Tibial nerve (tissue), 4 donors: ENCODE measurements around the gene PRPH2. TPM values are rescaled to one million over a fixed set of nuclear protein-coding genes. Genes with fewer than 3 reads are reported as not detected.

Experiments
- DNase-seq, 2 donors: peaks; one replicate each; pipeline ENCODE4 v3.0.0-alpha.2; 2019; ENCODE audit warnings: low spot score in 2 of 2
- H3K27ac ChIP-seq, 4 donors: fragments of 200-600 bp; sonication (generic) in 3 of 4; one replicate each; pipeline ENCODE4 v1.5.1; 2017 to 2019; ENCODE audit warnings: mild to moderate bottlenecking in 1 of 4
- H3K27me3 ChIP-seq, 2 donors: fragments of 200-600 bp; sonication (generic) in 1 of 2; one replicate each; pipeline versions ENCODE4 v1.5.1 to v1.6.0; 2017 to 2019
- H3K36me3 ChIP-seq, 3 donors: fragments of 200-600 bp; sonication (generic); one replicate each; pipeline ENCODE4 v1.5.1; 2018 to 2019
- H3K4me1 ChIP-seq, 4 donors: fragments of 200-600 bp; sonication (generic) in 3 of 4; one replicate each; pipeline ENCODE4 v1.5.1; 2017 to 2019
- H3K4me3 ChIP-seq, 4 donors: fragments of 200-600 bp; sonication (generic) in 3 of 4; one replicate each; pipeline ENCODE4 v1.5.1; 2017 to 2019; ENCODE audit warnings: mild to moderate bottlenecking in 1 of 4, moderate library complexity in 1 of 4
- H3K9me3 ChIP-seq, 4 donors: fragments of 200-600 bp; sonication (generic) in 3 of 4; one replicate each; pipeline ENCODE4 v1.5.1; 2017 to 2019
- CTCF ChIP-seq, 5 experiments: fragments of 200-600 bp in 3 of 5; fragments of 450-650 bp in 2 of 5; sonication (generic) in 3 of 5; IDR thresholded peaks; one replicate each; pipeline ENCODE4 v1.5.1; 2016 to 2019; ENCODE audit warnings: antibody characterized with exemption in 5 of 5, mild to moderate bottlenecking in 3 of 5, moderate library complexity in 2 of 5
- EP300 ChIP-seq, 2 donors: sonication (generic); formaldehyde crosslinking; IDR thresholded peaks; one replicate each; pipeline ENCODE4 v1.6.1; 2017; ENCODE audit warnings: antibody characterized with exemption in 2 of 2, mild to moderate bottlenecking in 1 of 2
- POLR2A ChIP-seq, 2 donors: fragments of 450-650 bp; IDR thresholded peaks; one replicate each; pipeline ENCODE4 v1.6.1; 2017; ENCODE audit warnings: antibody characterized with exemption in 2 of 2, mild to moderate bottlenecking in 2 of 2, moderate library complexity in 2 of 2
- WGBS, 2 donors: methylation state at CpG; one replicate each; pipeline ENCODE4 v1.1.5; 2018; 5-methylcytosine and 5-hydroxymethylcytosine counted together
- total RNA-seq, 4 donors: library from RNA; depleted of rRNA; stranded (reverse); fragments of >200 nt; gene quantifications; one replicate each; pipeline ENCODE4 v1.1.0, GENCODE V29; 2016

PRPH2 gene
- total RNA-seq = 1 to 10 TPM in 2 of 4 donors, under 1 TPM in 1, not detected in 1; 0.22 to 1.5 (median 1.2) TPM

- WGBS, 2 donors = 88 to 90% methylated on average over 6 of the region's 6 CpGs
- Histone ChIP-seq H3K4me1 (peaks cover 0 to 13% (median 8%) of the 10 kb centered on the region in 4 donors), H3K27me3 (no peaks in the 10 kb centered on the region), H3K9me3 (no peaks in the 10 kb centered on the region), H3K4me3 (no peak within 1 kb of the TSS), H3K36me3 (peaks cover 0 to 14% (median 0%) of the 10 kb centered on the region in 3 donors), H3K27ac (no peak within 1 kb of the TSS)
- TF ChIP-seq CTCF (IDR thresholded peaks at IDR 0.05) (no peak), POLR2A (IDR thresholded peaks at IDR 0.05) (no peak)
- DNase-seq = no peak
These were observed at the start of gene PRPH2 for GRCh38 chr6:42722497-42722896. Gene PRPH2 (minus strand): TSS chr6:42722597. CDS start chr6:42722334, 263 bp downstream.

DNA sequence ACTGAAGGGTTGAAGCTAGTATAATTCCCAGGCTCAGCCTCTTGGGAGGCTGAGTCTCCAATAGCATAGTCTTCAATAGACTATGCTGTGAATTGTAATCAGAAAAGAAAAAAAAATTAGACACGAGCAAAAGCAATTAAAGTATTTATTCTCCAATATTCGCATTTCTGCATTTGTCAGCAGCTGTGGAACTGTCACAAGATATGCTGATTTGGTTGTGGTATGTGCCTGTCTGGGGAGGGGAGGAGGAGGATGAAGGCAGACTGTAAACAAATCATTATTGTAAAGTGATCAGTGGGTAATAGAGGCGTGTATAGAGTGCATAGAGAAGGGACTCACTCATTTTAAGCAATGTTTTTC is 49.3 kb upstream of the PRPH2 start:
- peak overlapping the region in 2 of 4 donors; percentile 36 to 41 for H3K4me3 ChIP-seq
- no peaks in the 10 kb centered on the region for H3K36me3 ChIP-seq
- no peaks in the 10 kb centered on the region for H3K27me3 ChIP-seq
- peak overlapping the region in 2 of 4 donors; percentile 56 to 81 for H3K27ac ChIP-seq
- peaks cover 0 to 44% (median 10%) of the 10 kb centered on the region in 4 donors for H3K4me1 ChIP-seq
- 25 to 33% methylated on average over 3 of the region's 3 CpGs for WGBS, 2 donors
- DNase-seq = no peak
- TF ChIP-seq CTCF (IDR thresholded peaks at IDR 0.05) (no peak), POLR2A (IDR thresholded peaks at IDR 0.05) (no peak), EP300 (IDR thresholded peaks at IDR 0.05) (no peak)
- H3K9me3 ChIP-seq = no peaks in the 10 kb centered on the region

GRCh38 chr6:42769836-42770235 is 47.4 kb upstream of the PRPH2 start:
- H3K4me3 ChIP-seq = no peak overlapping the region
- DNase-seq = no peak
- H3K9me3 ChIP-seq = no peaks in the 10 kb centered on the region
- H3K4me1 ChIP-seq = peaks cover 0 to 46% (median 10%) of the 10 kb centered on the region in 4 donors
- H3K36me3 ChIP-seq = peaks cover 0 to 7% (median 0%) of the 10 kb centered on the region in 3 donors
- TF ChIP-seq EP300 (IDR thresholded peaks at IDR 0.05) (no peak), CTCF (IDR thresholded peaks at IDR 0.05) (no peak), POLR2A (IDR thresholded peaks at IDR 0.05) (no peak)
- H3K27me3 ChIP-seq = no peaks in the 10 kb centered on the region
- WGBS, 2 donors = 94 to 98% methylated on average over 2 of the region's 2 CpGs
- H3K27ac ChIP-seq = no peak overlapping the region

- H3K27ac ChIP-seq = no peak overlapping the region
- no peaks in the 10 kb centered on the region for H3K9me3 ChIP-seq
- H3K27me3 ChIP-seq = no peaks in the 10 kb centered on the region
- H3K4me3 ChIP-seq = no peak overlapping the region
- WGBS, 2 donors = 86 to 92% methylated on average over 4 of the region's 4 CpGs
- peaks cover 0 to 7% (median 0%) of the 10 kb centered on the region in 3 donors for H3K36me3 ChIP-seq
- TF ChIP-seq POLR2A (IDR thresholded peaks at IDR 0.05) (no peak), CTCF (IDR thresholded peaks at IDR 0.05) (no peak)
- no peak for DNase-seq
- peaks cover 0 to 45% (median 10%) of the 10 kb centered on the region in 4 donors for H3K4me1 ChIP-seq
These were observed 46.7 kb upstream of the PRPH2 start for GRCh38 chr6:42769051-42769450.

DNA sequence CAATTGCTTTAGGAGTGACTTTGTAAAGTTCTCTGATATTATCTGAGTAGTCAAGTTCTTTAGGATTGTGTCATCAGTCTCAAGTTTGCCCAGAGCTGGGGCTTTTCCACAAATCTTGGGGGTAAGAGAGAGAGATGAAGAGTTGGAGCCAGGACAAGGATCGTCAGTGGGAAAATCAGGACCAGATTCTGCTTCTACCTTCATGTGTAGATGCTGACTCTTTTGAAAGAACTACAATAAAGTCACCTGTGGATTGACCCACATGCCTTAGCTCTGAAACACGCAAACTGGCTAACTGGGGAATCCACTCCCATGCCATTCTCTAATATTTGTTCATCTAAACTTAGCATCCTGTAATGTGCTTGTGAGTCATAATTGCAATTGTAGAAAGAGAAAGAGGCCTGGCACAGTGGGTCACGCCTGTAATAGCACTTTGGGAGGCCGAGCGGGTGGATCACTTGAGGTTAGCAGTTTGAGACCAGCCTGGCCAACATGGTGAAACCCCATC is 43.8 kb upstream of the PRPH2 start:
- WGBS, 2 donors = 94 to 95% methylated on average over 5 of the region's 5 CpGs
- DNase-seq = no peak
- no peak overlapping the region for H3K27ac ChIP-seq

More for the DNA sequence above, 43.8 kb upstream of the PRPH2 start:
- Histone ChIP-seq H3K27me3 (no peaks in the 10 kb centered on the region), H3K9me3 (no peaks in the 10 kb centered on the region), H3K4me1 (peaks cover 0 to 34% (median 4%) of the 10 kb centered on the region in 4 donors), H3K4me3 (no peak overlapping the region), H3K36me3 (peaks cover 0 to 7% (median 0%) of the 10 kb centered on the region in 3 donors)
- TF ChIP-seq CTCF (IDR thresholded peaks at IDR 0.05) = no peak
- TF ChIP-seq POLR2A (IDR thresholded peaks at IDR 0.05) = no peak
- TF ChIP-seq EP300 (IDR thresholded peaks at IDR 0.05) = no peak
